GM12878 (cell line): ENCODE measurements around the gene HOXB3. TPM values are rescaled to one million over a fixed set of nuclear protein-coding genes. Genes with fewer than 3 reads are reported as not detected.

ENCODE experiments used
- ATAC-seq: fragments of 200-7000 bp; cut with Tn5 transposase; 3 replicates; pipeline ENCODE4 v1.9.1; 2020; ENCODE audit warnings: mild to moderate bottlenecking, moderate library complexity
- BruUV-seq: library from RNA; stranded (reverse); fragments of 400-500 nt; replicated peaks from 2 replicates; lab custom pipeline; 2021; lab: Mats Ljungman, UMichigan
- CTCF ChIA-PET: fragments of 300-600 bp; sonication (Branson Sonifier 250); formaldehyde crosslinking; extraction: SDS; loops from one replicate; lab custom pipeline; 2021; ENCODE audit warnings: inconsistent platforms; lab: Yijun Ruan, JAX
- POLR2A ChIA-PET: fragments of 350-600 bp; formaldehyde crosslinking; extraction: SDS; loops from one replicate; lab custom pipeline; 2021; ENCODE audit warnings: inconsistent platforms; lab: Charles Lee
- RAD21 ChIA-PET: fragments of 300-600 bp; sonication (Branson Sonifier 250); formaldehyde crosslinking; loops from one replicate; lab custom pipeline; 2023; ENCODE audit warnings: antibody characterized with exemption; ENCODE audit not compliant: unreplicated experiment; lab: Charles Lee
- SMC1A ChIA-PET: fragments of 300-600 bp; sonication (Branson Sonifier 250); formaldehyde crosslinking; loops from one replicate; lab custom pipeline; 2023; ENCODE audit not compliant: unreplicated experiment, uncharacterized antibody; lab: Charles Lee
- DNase-seq: peaks from one replicate; pipeline ENCODE4 v3.0.0-alpha.2; 2011; ENCODE audit warnings: low read depth, low spot score
- FAIRE-seq: peaks from 3 replicates; lab custom pipeline; 2011; peaks lifted over from hg19 to GRCh38; lab: Jason Lieb, UNC
- H2AFZ ChIP-seq: 2 replicates; pipeline ENCODE4 v1.6.0; 2011; ENCODE audit warnings: low read depth, low read length, control low read depth; ENCODE audit not compliant: control insufficient read depth
- H3K27ac ChIP-seq: 2 replicates; pipeline ENCODE4 v1.5.1; 2011; ENCODE audit warnings: control low read depth; ENCODE audit not compliant: control insufficient read depth, insufficient read depth
- H3K27me3 ChIP-seq, 2 experiments: replicated peaks in 1 of 2; 2 replicates each; pipeline versions ENCODE4 v1.6.0 to v1.6.1; 2011; ENCODE audit warnings: low read length in 1 of 2; ENCODE audit not compliant: control insufficient read depth in 2 of 2, insufficient read depth in 2 of 2
- H3K36me3 ChIP-seq, 2 experiments: 2 replicates each; pipeline ENCODE4 v1.5.1; 2011; ENCODE audit warnings: low read length in 1 of 2; ENCODE audit not compliant: control insufficient read depth in 2 of 2, insufficient read depth in 2 of 2
- H3K4me1 ChIP-seq: 2 replicates; pipeline ENCODE4 v1.6.1; 2011; ENCODE audit warnings: mild to moderate bottlenecking, low read length, moderate library complexity, mixed read lengths; ENCODE audit not compliant: control insufficient read depth, insufficient read depth
- H3K4me2 ChIP-seq: 2 replicates; pipeline ENCODE4 v1.6.0; 2011; ENCODE audit warnings: control low read depth; ENCODE audit not compliant: control insufficient read depth, insufficient read depth
- H3K4me3 ChIP-seq: fragments of 200-600 bp; sonication (generic); 2 replicates; pipeline ENCODE4 v1.5.1; 2016
- H3K79me2 ChIP-seq: 2 replicates; pipeline ENCODE4 v1.6.0; 2011; ENCODE audit warnings: low read length; ENCODE audit not compliant: control insufficient read depth, insufficient read depth
- H3K9ac ChIP-seq: 2 replicates; pipeline ENCODE4 v1.8.0; 2011; ENCODE audit warnings: low read length, control low read depth, mixed read lengths; ENCODE audit not compliant: control insufficient read depth, insufficient read depth
- H3K9me3 ChIP-seq: replicated peaks from 3 replicates; pipeline ENCODE4 v1.5.1; 2011; ENCODE audit warnings: mild to moderate bottlenecking, low read length; ENCODE audit not compliant: control insufficient read depth, insufficient read depth
- H4K20me1 ChIP-seq: 2 replicates; pipeline ENCODE4 v1.6.0; 2011; ENCODE audit not compliant: control insufficient read depth, insufficient read depth
- PKNOX1 ChIP-seq: fragments of 450-650 bp; IDR thresholded peaks from 2 replicates; pipeline ENCODE4 v1.6.1; 2016; ENCODE audit warnings: mild to moderate bottlenecking
- POLR2A ChIP-seq: IDR thresholded peaks from 2 replicates; pipeline ENCODE4 v1.6.1; 2011; ENCODE audit warnings: low read depth, mild to moderate bottlenecking, low read length
- REST ChIP-seq: IDR thresholded peaks from 2 replicates; pipeline ENCODE4 v1.6.1; 2012; ENCODE audit warnings: mild to moderate bottlenecking, low read depth, low read length
- RFX5 ChIP-seq: IDR thresholded peaks from 2 replicates; pipeline ENCODE4 v1.6.1; 2011; ENCODE audit warnings: low read depth, low read length, improper control_type of control experiment
- SIN3A ChIP-seq: IDR thresholded peaks from 2 replicates; pipeline ENCODE4 v1.6.1; 2012; ENCODE audit warnings: low read depth, low read length, improper control_type of control experiment
- SREBF1 ChIP-seq: IDR thresholded peaks from 2 replicates; pipeline ENCODE4 v1.6.1; 2012; ENCODE audit warnings: mild to moderate bottlenecking, low read length
- SUPT20H ChIP-seq: IDR thresholded peaks from 2 replicates; pipeline ENCODE4 v1.6.1; 2011; ENCODE audit warnings: low read depth, mild to moderate bottlenecking, low read length, moderate library complexity, borderline replicate concordance; ENCODE audit not compliant: control insufficient read depth
- TCF3 ChIP-seq: IDR thresholded peaks from 2 replicates; pipeline ENCODE4 v1.6.1; 2012; ENCODE audit warnings: low read depth, mild to moderate bottlenecking, low read length, borderline replicate concordance; ENCODE audit not compliant: insufficient read depth
- WGBS: methylation state at CpG from one replicate; pipeline ENCODE4 v1.1.6; 2016; ENCODE audit warnings: low lambda C conversion rate; ENCODE audit not compliant: insufficient replicate concordance, insufficient coverage; ENCODE audit errors: missing lambda C conversion rate; 5-methylcytosine and 5-hydroxymethylcytosine counted together
- in situ Hi-C: fragments of 300-500 bp; cut with MboI; formaldehyde crosslinking; loops from 9 replicates; pipeline ENCODE4 v1.14.3; 2018; ENCODE audit warnings: mixed read lengths
- intact Hi-C: fragments of 100-400 bp; cut with micrococcal nuclease; formaldehyde crosslinking; loops from one replicate; pipeline ENCODE4 v1.14.2; 2022; ENCODE audit not compliant: unreplicated experiment
- polyA plus RNA-seq, 11 experiments: library from polyadenylated mRNA; depleted of rRNA in 4 of 11; unstranded in 6 of 11; stranded (reverse) in 5 of 11; fragments of >200 nt; fragmentation: Nextera tagmentation in 4 of 11; fragmentation: Illumina TruSeq in 1 of 11; extraction: Ambion mirVana in 4 of 11; extraction: Trizol in 1 of 11; gene quantifications; 1 replicate in 1 of 11; 2 replicates in 10 of 11; pipeline versions ENCODE4 v1.2.1 to v1.2.3, GENCODE V29; 2011 to 2016; ENCODE audit warnings: inconsistent platforms in 2 of 11, missing spikeins in 2 of 11, low read depth in 1 of 11
- total RNA-seq, 4 experiments: library from RNA; depleted of rRNA in 3 of 4; stranded (reverse); fragments of >200 nt in 3 of 4; fragmentation: Illumina TruSeq in 1 of 4; extraction: Trizol in 1 of 4; gene quantifications; 2 replicates each; pipeline versions ENCODE4 v1.2.1 to v1.2.3, GENCODE V29; 2013 to 2021
- TF ChIP-seq, protein P1 (sequence below): IDR thresholded peaks from 2 replicates; pipeline ENCODE4 v1.6.1; 2012; ENCODE audit warnings: low read depth, low read length, improper control_type of control experiment
- TF ChIP-seq, protein P2 (sequence below): IDR thresholded peaks from 2 replicates; pipeline ENCODE4 v1.6.1; 2011; ENCODE audit warnings: mild to moderate bottlenecking, low read depth, low read length, moderate library complexity; ENCODE audit not compliant: insufficient replicate concordance

The HOXB3 gene
- total and polyA plus RNA-seq, 10 of the 15 experiments (the other 5 are each of a cell fraction or from before 2014, with no cell fraction given) = 0.19 to 7.7 (median 2.9) TPM

DNA sequence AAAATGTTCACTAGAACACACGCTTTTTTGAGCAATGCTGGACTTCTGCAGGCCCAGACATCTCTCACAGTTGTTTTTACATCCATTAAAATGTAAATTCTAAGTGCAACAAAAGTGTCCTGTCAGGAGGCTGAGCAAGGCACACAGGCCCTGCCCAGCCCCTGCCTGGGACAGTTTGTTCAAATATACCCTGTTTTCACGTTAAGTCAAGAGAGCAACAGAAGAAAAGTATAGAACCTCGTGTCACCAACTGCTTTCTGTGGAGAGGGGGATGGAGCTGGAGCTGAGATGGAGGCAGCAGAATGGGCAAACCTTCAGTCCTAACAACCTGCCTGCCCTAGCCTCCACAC is 40.8 kb downstream of the HOXB3 start (continued):
- TF ChIP-seq PKNOX1 (no peak), SIN3A (no peak), SREBF1 (no peak), TCF3 (no peak), SUPT20H (no peak)
- TF ChIP-seq, protein P1, sequence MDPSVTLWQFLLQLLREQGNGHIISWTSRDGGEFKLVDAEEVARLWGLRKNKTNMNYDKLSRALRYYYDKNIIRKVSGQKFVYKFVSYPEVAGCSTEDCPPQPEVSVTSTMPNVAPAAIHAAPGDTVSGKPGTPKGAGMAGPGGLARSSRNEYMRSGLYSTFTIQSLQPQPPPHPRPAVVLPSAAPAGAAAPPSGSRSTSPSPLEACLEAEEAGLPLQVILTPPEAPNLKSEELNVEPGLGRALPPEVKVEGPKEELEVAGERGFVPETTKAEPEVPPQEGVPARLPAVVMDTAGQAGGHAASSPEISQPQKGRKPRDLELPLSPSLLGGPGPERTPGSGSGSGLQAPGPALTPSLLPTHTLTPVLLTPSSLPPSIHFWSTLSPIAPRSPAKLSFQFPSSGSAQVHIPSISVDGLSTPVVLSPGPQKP = no peak

DNA sequence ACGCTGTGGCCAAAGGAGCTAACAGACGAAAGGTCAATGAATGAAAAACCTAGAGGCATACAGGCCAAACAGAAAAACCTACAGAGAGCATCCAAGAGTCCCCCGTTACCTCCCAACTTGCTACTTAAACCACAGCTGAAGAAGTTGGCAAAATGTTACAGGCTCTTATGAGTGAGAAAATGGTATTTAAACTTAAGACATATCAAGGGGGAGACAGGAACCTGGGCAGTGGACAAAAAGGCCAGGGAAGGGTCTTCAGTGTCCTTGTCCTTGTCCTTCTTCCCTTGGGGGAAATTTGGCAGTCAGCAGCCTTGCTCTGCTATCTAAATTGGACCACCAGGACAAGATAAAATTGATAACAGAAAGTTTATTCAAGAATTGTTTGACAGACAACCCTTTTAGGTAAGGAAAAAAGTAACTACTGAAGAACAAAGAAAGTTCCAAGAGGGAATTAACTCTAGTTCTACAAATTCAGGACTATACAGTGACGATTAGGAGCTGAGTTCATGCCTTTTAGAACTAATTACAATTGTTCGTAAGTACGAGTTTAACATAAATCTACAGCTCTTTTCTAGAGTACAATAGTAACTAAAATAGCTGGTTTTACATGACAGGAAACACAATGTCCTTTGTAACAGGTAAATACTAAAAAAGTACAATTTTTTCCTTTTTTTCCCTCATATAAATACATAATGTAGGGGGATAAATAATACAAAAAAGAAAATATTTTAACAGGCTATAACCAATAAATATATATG is 41.3 kb downstream of the HOXB3 start:
- no peaks in the 10 kb centered on the region for H3K27me3 ChIP-seq
- no peak overlapping the region for H2AFZ ChIP-seq
- CTCF ChIA-PET = interaction anchor here (0.6 to 1.4 kb wide), 3 partner anchors 35 to 197 kb away, joined by 3 to 4 read pairs (median 3); no protein-coding TSS in a partner anchor
- no peak overlapping the region for H3K9ac ChIP-seq
- H3K36me3 ChIP-seq = peaks cover 0 to 6% of the 10 kb centered on the region in 2 experiments; a peak in 2 of 4 replicates
- intact Hi-C loops = no loop called here
- WGBS = 74% methylated on average over 6 of the region's 6 CpGs
- no peak overlapping the region for H3K4me3 ChIP-seq
- no peak overlapping the region for H3K4me2 ChIP-seq
- no peaks in the 10 kb centered on the region for H4K20me1 ChIP-seq
- SMC1A ChIA-PET = interaction anchor here (1.0 to 1.4 kb wide), 2 partner anchors 31 to 57 kb away, joined by 3 read pairs; no protein-coding TSS in a partner anchor
- FAIRE-seq = no peak
- BruUV-seq = no TSS peak
- RAD21 ChIA-PET = no interaction called here
- H3K4me1 ChIP-seq = peaks cover 7% of the 10 kb centered on the region
- H3K27ac ChIP-seq = no peak overlapping the region
- ATAC-seq = no peak
- no peak for DNase-seq
- TF ChIP-seq, protein P2, sequence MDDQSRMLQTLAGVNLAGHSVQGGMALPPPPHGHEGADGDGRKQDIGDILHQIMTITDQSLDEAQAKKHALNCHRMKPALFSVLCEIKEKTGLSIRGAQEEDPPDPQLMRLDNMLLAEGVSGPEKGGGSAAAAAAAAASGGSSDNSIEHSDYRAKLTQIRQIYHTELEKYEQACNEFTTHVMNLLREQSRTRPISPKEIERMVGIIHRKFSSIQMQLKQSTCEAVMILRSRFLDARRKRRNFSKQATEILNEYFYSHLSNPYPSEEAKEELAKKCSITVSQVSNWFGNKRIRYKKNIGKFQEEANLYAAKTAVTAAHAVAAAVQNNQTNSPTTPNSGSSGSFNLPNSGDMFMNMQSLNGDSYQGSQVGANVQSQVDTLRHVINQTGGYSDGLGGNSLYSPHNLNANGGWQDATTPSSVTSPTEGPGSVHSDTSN = no peak
- no peak for TF ChIP-seq RFX5
- no peak for TF ChIP-seq REST
- TF ChIP-seq POLR2A = no peak
- no peaks in the 10 kb centered on the region for H3K9me3 ChIP-seq
- in situ Hi-C loops = no loop called here
- POLR2A ChIA-PET = interaction anchor here (1.0 to 1.6 kb wide), 2 partner anchors 9 to 37 kb away, joined by 6 to 8 read pairs; no protein-coding TSS in a partner anchor
- no peaks in the 10 kb centered on the region; the same call in none of the 2 replicates for H3K79me2 ChIP-seq
